Activated CD4-positive, alpha-beta memory T cell treated with anti-CD3 and anti-CD28 coated beads for 36 hours (primary cell): Measurements from ENCODE around the gene MAP4K5. TPM values are rescaled to one million over a fixed set of nuclear protein-coding genes. Genes with fewer than 3 reads are reported as not detected.
"Not testable (repeated sequence)": the region's sequence is repeated elsewhere in the genome, so short reads cannot be mapped to it uniquely, and the experiment has no call there.

Experiments
- CTCF ChIA-PET: fragments of 350-600 bp; sonication (Branson Sonifier 250); formaldehyde crosslinking; loops from one replicate; lab custom pipeline; 2021; ENCODE audit warnings: antibody characterized with exemption, inconsistent platforms; lab: Charles Lee
- POLR2A ChIA-PET: fragments of 350-600 bp; sonication (Branson Sonifier 250); formaldehyde crosslinking; loops from one replicate; lab custom pipeline; 2021; ENCODE audit warnings: antibody characterized with exemption; lab: Charles Lee
- DNase-seq: peaks from one replicate; pipeline ENCODE4 v3.0.0-alpha.2; 2020
- H3K27ac Mint-ChIP-seq: one replicate; pipeline ENCODE4 v1.8.0; 2021; ENCODE audit warnings: mixed read lengths
- H3K27me3 Mint-ChIP-seq: one replicate; pipeline ENCODE4 v1.8.0; 2021; ENCODE audit warnings: mixed read lengths
- H3K36me3 Mint-ChIP-seq: one replicate; pipeline ENCODE4 v1.8.0; 2021; ENCODE audit warnings: mixed read lengths
- H3K4me1 Mint-ChIP-seq: one replicate; pipeline ENCODE4 v1.8.0; 2021; ENCODE audit warnings: low read depth, mixed read lengths
- H3K4me3 Mint-ChIP-seq: one replicate; pipeline ENCODE4 v1.8.0; 2021; ENCODE audit warnings: mild to moderate bottlenecking, mixed read lengths
- H3K9me3 Mint-ChIP-seq: one replicate; pipeline ENCODE4 v1.8.0; 2021; ENCODE audit warnings: mixed read lengths
- intact Hi-C: fragments of 100-400 bp; cut with micrococcal nuclease; formaldehyde crosslinking; loops from one replicate; pipeline ENCODE4 v1.15.1; 2023
- total RNA-seq, 2 experiments: library from RNA; stranded (reverse); gene quantifications; one replicate each; pipeline ENCODE4 v1.2.3, GENCODE V29; 2021

Gene MAP4K5
- total RNA-seq = 10 to 100 TPM; 14.6 to 15.6 TPM

GRCh38 chr14:50532502-50533240 lies at the start of gene MAP4K5:
TSS of gene MAP4K5 (minus strand) at chr14:50532569. CDS start at chr14:50532049, 520 bp downstream.
- POLR2A ChIA-PET = interaction anchor here (0.6 to 1.5 kb wide), 2 partner anchors 10 to 212 kb away, joined by 3 to 7 read pairs; no protein-coding TSS in a partner anchor
- H3K9me3 Mint-ChIP-seq = peaks cover 3% of the 10 kb centered on the region
- DNase-seq = peak; percentile 91
- H3K27ac Mint-ChIP-seq = peak within 1 kb of the TSS; percentile 58
- no peaks in the 10 kb centered on the region for H3K27me3 Mint-ChIP-seq
- H3K4me3 Mint-ChIP-seq = peak within 1 kb of the TSS; percentile 85
- intact Hi-C loops = loop anchor here (1.0 to 5.0 kb wide), 9 partner anchors 11 to 898 kb away; partner anchors contain the start of genes CDKL1, NEMF and VCPKMT
- H3K36me3 Mint-ChIP-seq = peaks cover 1% of the 10 kb centered on the region
- CTCF ChIA-PET = interaction anchor here (0.6 to 2.9 kb wide), 11 partner anchors 10 to 437 kb away, joined by 3 to 34 read pairs (median 4); partner anchors contain the start of genes DMAC2L and L2HGDH
- H3K4me1 Mint-ChIP-seq = peaks cover 42% of the 10 kb centered on the region

DNA sequence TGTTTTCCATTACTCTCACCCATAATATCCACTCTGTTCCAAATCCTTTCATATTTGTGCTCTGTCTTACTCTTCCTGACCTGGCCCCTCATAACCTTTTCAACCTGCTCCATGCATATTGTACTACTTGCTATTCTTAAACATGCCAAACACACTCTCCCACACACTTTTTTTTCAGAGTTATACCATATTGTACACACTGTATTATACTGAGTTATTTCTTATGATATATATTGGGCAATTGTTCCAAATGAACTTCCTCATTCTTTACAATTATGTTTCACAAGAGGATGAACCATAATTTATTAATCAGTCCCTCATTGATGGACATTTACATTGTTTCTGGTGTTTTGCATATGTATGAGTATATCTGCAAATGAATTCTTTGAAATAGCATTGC lies 46.1 kb upstream of the MAP4K5 start:
- POLR2A ChIA-PET = no interaction called here
- intact Hi-C loops = no loop called here
- DNase-seq = no peak
- H3K36me3 Mint-ChIP-seq = no peaks in the 10 kb centered on the region
- H3K27ac Mint-ChIP-seq = no peak overlapping the region
- no peaks in the 10 kb centered on the region for H3K27me3 Mint-ChIP-seq
- H3K4me3 Mint-ChIP-seq = no peak overlapping the region
- H3K9me3 Mint-ChIP-seq = no peaks in the 10 kb centered on the region
- H3K4me1 Mint-ChIP-seq = no peaks in the 10 kb centered on the region
- CTCF ChIA-PET = interaction anchor here (0.7 kb wide), 1 partner anchor 199 kb away, joined by 3 read pairs; no protein-coding TSS in a partner anchor

DNA sequence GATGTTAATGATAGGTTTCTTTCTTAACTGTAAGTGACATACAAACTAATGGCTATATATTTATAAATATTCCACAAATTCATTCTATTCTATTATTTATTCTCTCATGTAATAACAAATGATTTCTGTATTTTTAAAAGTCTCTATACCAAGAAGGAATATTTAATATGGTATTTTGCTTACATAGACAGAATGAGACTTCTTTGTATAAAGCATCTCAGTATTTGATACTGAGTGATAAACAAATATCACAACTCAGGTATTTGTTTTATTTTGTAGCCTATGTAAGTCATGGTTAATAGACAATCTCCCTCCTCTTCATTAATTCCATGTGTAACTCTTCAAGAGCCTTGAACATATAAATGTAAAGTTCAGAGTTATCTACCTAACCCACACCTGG lies 45.6 kb upstream of the MAP4K5 start:
- intact Hi-C loops = no loop called here
- CTCF ChIA-PET = no interaction called here
- no peaks in the 10 kb centered on the region for H3K4me1 Mint-ChIP-seq

GRCh38 chr14:50575769-50576168 lies 43.4 kb upstream of the MAP4K5 start:
- intact Hi-C loops = no loop called here
- Mint-ChIP-seq H3K4me1 (no peaks in the 10 kb centered on the region), H3K27ac (no peak overlapping the region), H3K9me3 (peaks cover 3% of the 10 kb centered on the region), H3K36me3 (peaks cover 3% of the 10 kb centered on the region), H3K27me3 (no peaks in the 10 kb centered on the region), H3K4me3 (no peak overlapping the region)
- ChIA-PET POLR2A (no interaction called here), CTCF (interaction anchor here (0.6 kb wide), 1 partner anchor 726 kb away, joined by 3 read pairs; no protein-coding TSS in a partner anchor)
- no peak for DNase-seq

More for the DNA sequence above, 45.6 kb upstream of the MAP4K5 start:
- no peak for DNase-seq
- H3K27ac Mint-ChIP-seq = no peak overlapping the region
- POLR2A ChIA-PET = no interaction called here
- H3K4me3 Mint-ChIP-seq = no peak overlapping the region
- no peaks in the 10 kb centered on the region for H3K36me3 Mint-ChIP-seq
- H3K27me3 Mint-ChIP-seq = no peaks in the 10 kb centered on the region
- H3K9me3 Mint-ChIP-seq = no peaks in the 10 kb centered on the region

DNA sequence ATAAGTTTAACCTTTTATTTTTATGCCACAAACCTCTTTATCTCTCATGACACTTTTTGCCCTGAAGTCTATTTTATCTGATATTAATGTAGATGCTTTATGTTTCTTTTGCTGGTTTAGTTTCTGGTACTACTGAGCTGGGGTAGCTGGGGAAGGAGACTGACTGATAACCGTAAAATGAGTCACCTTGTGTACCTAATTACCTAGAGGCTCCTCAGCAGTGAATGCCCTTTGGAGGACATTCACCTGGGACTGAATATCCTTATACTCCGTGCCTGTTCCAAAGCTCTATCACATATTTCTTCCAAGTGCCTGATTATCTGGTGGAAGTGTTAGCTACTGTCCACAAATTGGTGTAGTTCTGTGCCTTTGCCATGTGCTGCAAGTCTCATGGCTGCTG lies 41.5 kb upstream of the MAP4K5 start:
- intact Hi-C loops = no loop called here
- H3K9me3 Mint-ChIP-seq = peaks cover 17% of the 10 kb centered on the region
- DNase-seq = no peak
- H3K4me1 Mint-ChIP-seq = no peaks in the 10 kb centered on the region
- H3K36me3 Mint-ChIP-seq = peaks cover 3% of the 10 kb centered on the region
- ChIA-PET CTCF (interaction anchor here (1.1 kb wide), 1 partner anchor 286 kb away, joined by 3 read pairs; no protein-coding TSS in a partner anchor), POLR2A (no interaction called here)
- no peak overlapping the region for H3K4me3 Mint-ChIP-seq
- H3K27me3 Mint-ChIP-seq = no peaks in the 10 kb centered on the region
- no peak overlapping the region for H3K27ac Mint-ChIP-seq

GRCh38 chr14:50569714-50570274 lies 37.4 kb upstream of the MAP4K5 start:
- Mint-ChIP-seq H3K4me3 (no peak overlapping the region), H3K36me3 (peaks cover 3% of the 10 kb centered on the region), H3K4me1 (no peaks in the 10 kb centered on the region), H3K9me3 (peaks cover 17% of the 10 kb centered on the region), H3K27me3 (peaks cover 1% of the 10 kb centered on the region), H3K27ac (no peak overlapping the region)
- CTCF ChIA-PET = interaction anchor here (1.8 kb wide), 1 partner anchor 27 kb away, joined by 5 read pairs; no protein-coding TSS in a partner anchor
- intact Hi-C loops = no loop called here
- DNase-seq = no peak
- POLR2A ChIA-PET = interaction anchor here (0.6 kb wide), 1 partner anchor 190 kb away, joined by 3 read pairs; no protein-coding TSS in a partner anchor

- ChIA-PET POLR2A (no interaction called here), CTCF (interaction anchor here (0.6 to 1.0 kb wide), 3 partner anchors 169 to 639 kb away, joined by 3 read pairs; no protein-coding TSS in a partner anchor)
- H3K27me3 Mint-ChIP-seq = peaks cover 35% of the 10 kb centered on the region
- intact Hi-C loops = no loop called here
- no peak for DNase-seq
- H3K4me1 Mint-ChIP-seq = peaks cover 10% of the 10 kb centered on the region
- no peak overlapping the region for H3K4me3 Mint-ChIP-seq
- H3K27ac Mint-ChIP-seq = no peak overlapping the region
- no peaks in the 10 kb centered on the region for H3K9me3 Mint-ChIP-seq
- no peaks in the 10 kb centered on the region for H3K36me3 Mint-ChIP-seq
Observed at GRCh38 chr14:50562841-50563240, 30.5 kb upstream of the MAP4K5 start.

- Mint-ChIP-seq H3K4me3 (peak overlapping the region; percentile 66), H3K27me3 (peaks cover 45% of the 10 kb centered on the region), H3K36me3 (no peaks in the 10 kb centered on the region), H3K9me3 (no peaks in the 10 kb centered on the region), H3K4me1 (peaks cover 10% of the 10 kb centered on the region), H3K27ac (no peak overlapping the region)
- ChIA-PET POLR2A (no interaction called here), CTCF (no interaction called here)
- DNase-seq = peak; percentile 65
- intact Hi-C loops = no loop called here
Observed at GRCh38 chr14:50560931-50561285, 28.5 kb upstream of the MAP4K5 start.

- H3K36me3 Mint-ChIP-seq = no peaks in the 10 kb centered on the region
- peaks cover 48% of the 10 kb centered on the region for H3K27me3 Mint-ChIP-seq
- DNase-seq = peak; percentile 64
- ChIA-PET CTCF (interaction anchor here (0.8 to 1.3 kb wide), 4 partner anchors 16 to 300 kb away, joined by 3 to 7 read pairs (median 4); no protein-coding TSS in a partner anchor), POLR2A (no interaction called here)
- H3K27ac Mint-ChIP-seq = no peak within 1 kb of the TSS
- H3K4me3 Mint-ChIP-seq = peak within 1 kb of the TSS; percentile 66
- intact Hi-C loops = no loop called here
- peaks cover 10% of the 10 kb centered on the region for H3K4me1 Mint-ChIP-seq
- H3K9me3 Mint-ChIP-seq = no peaks in the 10 kb centered on the region
Observed at GRCh38 chr14:50559990-50560930, 27.9 kb upstream of the MAP4K5 start, which contains the start of gene ATL1. TSS of gene ATL1 (plus strand) at chr14:50560145. CDS start at chr14:50560266, 121 bp downstream.

- H3K4me1 Mint-ChIP-seq, H3K27ac Mint-ChIP-seq, H3K36me3 Mint-ChIP-seq, H3K4me3 Mint-ChIP-seq, H3K9me3 Mint-ChIP-seq, intact Hi-C loops, POLR2A ChIA-PET, DNase-seq: not testable (repeated sequence)
- peaks cover 29% of the 10 kb centered on the region for H3K27me3 Mint-ChIP-seq
- CTCF ChIA-PET = interaction anchor here (1.4 kb wide), 1 partner anchor 10 kb away, joined by 4 read pairs; no protein-coding TSS in a partner anchor
Observed at GRCh38 chr14:50552796-50553195, 20.4 kb upstream of the MAP4K5 start.

DNA sequence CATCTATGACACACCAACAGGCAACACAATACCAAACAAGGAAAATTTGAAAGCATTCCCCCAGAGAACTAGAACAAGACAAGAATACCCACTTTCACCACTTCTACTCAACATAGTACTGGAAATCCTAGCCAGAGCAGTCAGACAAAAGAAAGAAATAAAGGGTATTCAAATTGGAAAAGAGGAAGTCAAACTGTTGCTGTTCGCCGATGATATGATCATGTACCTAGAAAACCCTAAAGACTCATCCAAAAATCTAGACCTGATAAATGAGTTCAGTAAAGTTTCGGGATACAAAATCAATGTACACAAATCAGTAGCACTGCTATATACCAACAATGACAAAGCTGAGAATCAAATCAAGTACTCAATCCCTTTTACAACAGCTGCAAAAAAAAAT lies 19.5 kb upstream of the MAP4K5 start:
- no peak for DNase-seq
- Mint-ChIP-seq H3K4me1 (peaks cover 6% of the 10 kb centered on the region), H3K36me3 (no peaks in the 10 kb centered on the region), H3K27ac (no peak overlapping the region), H3K27me3 (peaks cover 23% of the 10 kb centered on the region), H3K4me3 (no peak overlapping the region), H3K9me3 (peaks cover 3% of the 10 kb centered on the region)
- intact Hi-C loops = no loop called here
- ChIA-PET POLR2A (no interaction called here), CTCF (interaction anchor here (0.6 to 1.6 kb wide), 3 partner anchors 9 to 222 kb away, joined by 3 to 4 read pairs (median 3); no protein-coding TSS in a partner anchor)
